ENCODE measurements around the gene KLK2.

KLK2 gene

DNA sequence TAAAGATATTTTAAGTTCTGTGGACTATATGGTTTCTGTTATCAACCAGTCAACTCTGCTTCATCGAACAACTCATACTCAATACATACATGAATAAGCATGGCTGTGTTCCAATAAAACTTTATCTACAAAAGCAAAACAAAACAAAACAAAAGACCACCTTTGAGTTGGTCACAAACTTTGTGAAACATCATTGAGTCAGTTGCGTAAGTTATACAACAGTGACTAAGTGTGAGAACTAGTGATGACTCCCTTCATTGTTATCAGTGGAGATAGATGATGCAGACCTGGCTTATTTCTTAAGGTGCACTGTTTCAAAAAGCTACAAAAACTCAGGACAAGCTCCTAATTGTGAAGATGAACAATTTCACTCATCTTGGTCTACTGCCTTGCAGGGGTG, 52.5 kb downstream of the KLK2 start:
- DNase-seq (ENCODE audit: low spot score), result no peak

- DNase-seq (ENCODE audit: low spot score), result no peak
Observed at GRCh38 chr19:50926144-50926543, 52.9 kb downstream of the KLK2 start.

- no peak for DNase-seq (ENCODE audit: low spot score)
Observed at GRCh38 chr19:50928831-50929230, 55.6 kb downstream of the KLK2 start.

All from kidney capillary endothelial cell (primary cell).